Measurements from ENCODE around the gene TMA16. TPM values are rescaled to one million over a fixed set of nuclear protein-coding genes. Genes with fewer than 3 reads are reported as not detected.

Gene TMA16
- total and polyA plus RNA-seq, 2 of the 8 experiments (the other 6 are each of a cell fraction or from before 2014, with no cell fraction given): 8.0 to 64.2 TPM

DNA sequence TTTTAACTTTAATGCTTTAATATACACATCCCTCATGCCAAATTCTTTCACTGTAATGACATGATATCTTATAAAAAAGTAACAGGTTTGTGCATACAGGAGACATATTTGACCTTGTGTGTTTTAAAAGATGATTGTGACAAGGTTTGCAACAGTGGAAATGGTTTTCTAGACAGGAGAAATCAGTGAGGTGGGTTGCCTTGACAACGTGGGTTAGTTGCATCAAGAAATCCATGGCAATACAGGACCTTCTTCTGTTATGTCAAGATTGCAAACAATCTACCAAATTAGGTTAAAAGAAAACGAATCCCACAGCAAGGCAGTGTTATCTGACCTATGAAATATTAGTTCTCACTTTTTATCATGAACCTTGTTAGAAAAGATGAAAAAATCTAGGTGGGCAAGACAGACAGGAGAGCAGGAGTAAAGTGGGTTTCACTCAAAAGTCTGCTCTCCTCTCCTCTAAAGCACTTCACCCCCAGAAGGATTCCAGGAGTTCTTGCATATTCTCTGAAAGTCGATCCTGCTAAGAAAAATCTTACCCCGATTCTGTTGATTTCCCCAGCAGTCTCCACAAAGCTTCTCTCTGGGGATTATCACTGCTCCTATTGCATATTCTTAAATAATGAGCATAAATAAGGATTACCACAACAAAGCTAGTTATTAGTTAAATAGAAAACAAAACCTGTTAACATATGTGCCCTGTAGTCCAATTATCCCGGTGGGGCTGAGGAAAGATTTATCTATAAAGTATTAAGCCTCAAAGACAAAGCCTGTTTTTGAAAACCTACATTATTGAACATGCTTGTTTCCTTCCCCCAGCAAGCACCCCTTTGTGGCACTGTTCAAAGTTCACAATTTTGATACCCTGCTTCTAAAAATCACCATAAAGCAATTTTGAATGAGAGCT lies 71.0 kb downstream of the TMA16 start:
- no peaks in the 10 kb centered on the region for H3K79me2 ChIP-seq (ENCODE audit: control insufficient read depth in 1 of 2, insufficient read depth in 2 of 2, low read length in 2 of 2)
- H2BK12ac ChIP-seq (ENCODE audit: low read depth, low read length): no peak overlapping the region
- peak; percentile 19 for FAIRE-seq
- no peaks in the 10 kb centered on the region for H3K23me2 ChIP-seq (ENCODE audit: low read depth, low read length)
- H4K8ac ChIP-seq (ENCODE audit: extremely low read depth, insufficient read depth, low read length): no peak overlapping the region
- no peak overlapping the region for H3K18ac ChIP-seq (ENCODE audit: extremely low read depth, low read length)
- no peak overlapping the region for H2AFZ ChIP-seq (ENCODE audit: low read length)
- H4K20me1 ChIP-seq (replicated peaks in 1 of 2; ENCODE audit: control insufficient read depth in 1 of 2, insufficient read depth in 2 of 2, low read length in 2 of 2): no peaks in the 10 kb centered on the region
- POLR2A ChIA-PET (ENCODE audit: partially characterized antibody): no interaction called here
- CTCF ChIA-PET (ENCODE audit: partially characterized antibody): interaction anchor here (0.7 to 7.1 kb wide), 8 partner anchors 10 to 448 kb away, joined by 3 to 39 read pairs (median 4); no protein-coding TSS in a partner anchor
- peaks cover 0 to 5% (median 4%) of the 10 kb centered on the region in 4 experiments; a peak in 4 of 7 replicates for H3K4me1 ChIP-seq (replicated peaks in 1 of 4; ENCODE audit: control insufficient read depth in 3 of 4, insufficient read depth in 4 of 4, low read length in 3 of 4)
- TF ChIP-seq TEAD4 (IDR thresholded peaks at IDR 0.05; ENCODE audit: low read depth, low read length): peak; percentile 60; the same call in 1 of the 2 replicates
- TF ChIP-seq RNF2 (IDR thresholded peaks at IDR 0.05; ENCODE audit: borderline replicate concordance, low read depth, low read length, missing control alignments, poor library complexity, severe bottlenecking): no peak
- no peaks in the 10 kb centered on the region for H3K9me3 ChIP-seq (ENCODE audit: insufficient read depth in 2 of 2, low read depth in 1 of 2, low read length in 1 of 2)
- H4K91ac ChIP-seq (replicated peaks; ENCODE audit: insufficient read length, low read length): no peak overlapping the region
- H3K36me3 ChIP-seq (ENCODE audit: control insufficient read depth in 2 of 4, insufficient read depth in 4 of 4, low read length in 3 of 4): no peaks in the 10 kb centered on the region; a peak in 1 of 8 replicates
- no peak overlapping the region for H4K5ac ChIP-seq (ENCODE audit: insufficient read length, low read depth, low read length)
- no peak overlapping the region for H3K23ac ChIP-seq (ENCODE audit: insufficient read length)
- peak overlapping the region; percentile 42 to 50 for H3K4me2 ChIP-seq (ENCODE audit: insufficient read depth in 1 of 2, low read depth in 2 of 2, low read length in 2 of 2)
- H3K4ac ChIP-seq (replicated peaks; ENCODE audit: insufficient read length, low read depth, low read length): no peak overlapping the region
- DNase-seq (ENCODE audit: low read depth in 1 of 2, low spot score in 2 of 2): no peak
- no peak overlapping the region for H2BK15ac ChIP-seq (ENCODE audit: low read length)
- H2BK20ac ChIP-seq (ENCODE audit: low read length): no peak overlapping the region
- no peak overlapping the region for H3K56ac ChIP-seq (replicated peaks; ENCODE audit: insufficient read length, low read depth, low read length)
- H3K27ac ChIP-seq (ENCODE audit: low read depth, low read length): no peak overlapping the region
- H2BK120ac ChIP-seq (replicated peaks; ENCODE audit: low read depth, low read length): no peak overlapping the region
- 33% methylated on average over 5 of the region's 5 CpGs; no CpG with 5 or more reads in 1 of the 2 experiments for WGBS, 2 experiments (ENCODE audit: extremely low coverage in 1 of 2, insufficient coverage in 1 of 2, insufficient read length in 1 of 2, insufficient replicate concordance in 2 of 2, low coverage in 1 of 2, low lambda C conversion rate in 2 of 2, missing lambda C conversion rate in 1 of 2)
- no peak overlapping the region for H2BK5ac ChIP-seq (ENCODE audit: low read depth, low read length)
- H3K14ac ChIP-seq (ENCODE audit: insufficient read length): no peak overlapping the region
- H3K4me3 ChIP-seq (ENCODE audit: extremely low read depth in 1 of 4, insufficient read depth in 2 of 4, low read depth in 3 of 4, low read length in 4 of 4): no peak overlapping the region
- H3K79me1 ChIP-seq (ENCODE audit: low read depth, low read length): no peaks in the 10 kb centered on the region
- no peaks in the 10 kb centered on the region for H3K27me3 ChIP-seq (replicated peaks in 1 of 4; ENCODE audit: control insufficient read depth in 3 of 4, extremely low read depth in 1 of 4, insufficient read depth in 3 of 4, low read length in 3 of 4)
- H2AK5ac ChIP-seq (ENCODE audit: low read depth, low read length): no peak overlapping the region
- H3K9ac ChIP-seq (replicated peaks in 1 of 4; ENCODE audit: extremely low read depth in 1 of 4, low read depth in 3 of 4, low read length in 3 of 4): no peak overlapping the region
